ENCODE measurements around the gene NPR2.
A peak's percentile ranks its signal among the peaks of the same experiment; 100 is the strongest.

Gene NPR2

GRCh38 chr9:35748242-35748857 is 43.0 kb upstream of the NPR2 start:
- DNase-seq (ENCODE audit: low read depth): no peak
- peak overlapping the region; percentile 94 for H3K4me3 ChIP-seq (replicated peaks; ENCODE audit: low read depth, low read length)
- no peak for TF ChIP-seq CTCF (IDR thresholded peaks at IDR 0.05; ENCODE audit: low read length, missing control alignments)

- TF ChIP-seq CTCF (IDR thresholded peaks at IDR 0.05; ENCODE audit: low read length, missing control alignments): no peak
- H3K4me3 ChIP-seq (replicated peaks; ENCODE audit: low read depth, low read length): peak within 1 kb of the TSS; percentile 94
- DNase-seq (ENCODE audit: low read depth): peak; percentile 67
Measured at GRCh38 chr9:35748858-35749514, 42.4 kb upstream of the NPR2 start, which contains the start of the genes GBA2 and RGP1. TSS of gene GBA2 (minus strand) at chr9:35749228. CDS start at chr9:35748704, 524 bp downstream. TSS of gene RGP1 (plus strand) at chr9:35749287. CDS start at chr9:35749756, 469 bp downstream.

- no peak for TF ChIP-seq CTCF (IDR thresholded peaks at IDR 0.05; ENCODE audit: low read length, missing control alignments)
- DNase-seq (ENCODE audit: low read depth): no peak
- peak overlapping the region; percentile 94 for H3K4me3 ChIP-seq (replicated peaks; ENCODE audit: low read depth, low read length)
Measured at GRCh38 chr9:35749515-35750255, 41.7 kb upstream of the NPR2 start.

GRCh38 chr9:35750256-35750531 is 41.2 kb upstream of the NPR2 start:
- no peak for TF ChIP-seq CTCF (IDR thresholded peaks at IDR 0.05; ENCODE audit: low read length, missing control alignments)
- peak overlapping the region; percentile 94 for H3K4me3 ChIP-seq (replicated peaks; ENCODE audit: low read depth, low read length)
- no peak for DNase-seq (ENCODE audit: low read depth)

GRCh38 chr9:35753466-35753865 is 37.9 kb upstream of the NPR2 start:
- DNase-seq (ENCODE audit: low read depth): no peak
- no peak overlapping the region for H3K4me3 ChIP-seq (replicated peaks; ENCODE audit: low read depth, low read length)
- no peak for TF ChIP-seq CTCF (IDR thresholded peaks at IDR 0.05; ENCODE audit: low read length, missing control alignments)

- H3K4me3 ChIP-seq (replicated peaks; ENCODE audit: low read depth, low read length): no peak within 1 kb of the TSS
- TF ChIP-seq CTCF (IDR thresholded peaks at IDR 0.05; ENCODE audit: low read length, missing control alignments): no peak
- DNase-seq (ENCODE audit: low read depth): no peak
Measured at GRCh38 chr9:35754264-35754663, 37.1 kb upstream of the NPR2 start, which contains the start of gene MSMP. TSS of gene MSMP (minus strand) at chr9:35754276. CDS start at chr9:35754129, 147 bp downstream.

Data from fibroblast of pulmonary artery (primary cell).